ENCODE results near the gene DDX56. TPM values are rescaled to one million over a fixed set of nuclear protein-coding genes. Genes with fewer than 3 reads are reported as not detected.

DDX56 gene
- total RNA-seq, 1 experiment from 2014 or later: 154 TPM

DNA sequence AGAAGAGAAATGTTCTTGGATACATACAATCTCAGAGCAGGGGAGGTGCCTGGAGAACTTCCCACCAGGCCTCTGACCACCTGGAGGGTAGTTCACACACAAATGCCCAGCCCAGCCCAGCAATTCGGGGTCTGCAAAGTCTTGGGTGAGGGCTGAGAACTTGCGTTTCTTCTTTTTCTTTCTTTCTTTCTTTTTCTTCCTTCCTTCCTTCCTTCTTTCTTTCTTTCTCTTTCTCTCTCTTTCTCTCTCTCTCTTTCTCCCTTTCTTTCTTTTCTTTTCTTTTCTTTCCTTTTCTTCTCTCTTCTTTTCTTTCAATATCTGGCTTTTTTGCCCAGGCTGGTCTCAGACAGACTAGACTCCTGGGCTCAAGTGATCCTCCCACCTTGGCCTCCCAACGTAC lies 54.9 kb downstream of the DDX56 start:
- intact Hi-C loops (cut with micrococcal nuclease; ENCODE audit: unreplicated experiment): no loop called here
- no peak overlapping the region for H3K4me3 Mint-ChIP-seq (ENCODE audit: unreplicated experiment)
- BruUV-seq (replicated peaks): no TSS peak
- H3K4me1 Mint-ChIP-seq (ENCODE audit: low read depth, unreplicated experiment): no peaks in the 10 kb centered on the region
- TF ChIP-seq, protein P1, sequence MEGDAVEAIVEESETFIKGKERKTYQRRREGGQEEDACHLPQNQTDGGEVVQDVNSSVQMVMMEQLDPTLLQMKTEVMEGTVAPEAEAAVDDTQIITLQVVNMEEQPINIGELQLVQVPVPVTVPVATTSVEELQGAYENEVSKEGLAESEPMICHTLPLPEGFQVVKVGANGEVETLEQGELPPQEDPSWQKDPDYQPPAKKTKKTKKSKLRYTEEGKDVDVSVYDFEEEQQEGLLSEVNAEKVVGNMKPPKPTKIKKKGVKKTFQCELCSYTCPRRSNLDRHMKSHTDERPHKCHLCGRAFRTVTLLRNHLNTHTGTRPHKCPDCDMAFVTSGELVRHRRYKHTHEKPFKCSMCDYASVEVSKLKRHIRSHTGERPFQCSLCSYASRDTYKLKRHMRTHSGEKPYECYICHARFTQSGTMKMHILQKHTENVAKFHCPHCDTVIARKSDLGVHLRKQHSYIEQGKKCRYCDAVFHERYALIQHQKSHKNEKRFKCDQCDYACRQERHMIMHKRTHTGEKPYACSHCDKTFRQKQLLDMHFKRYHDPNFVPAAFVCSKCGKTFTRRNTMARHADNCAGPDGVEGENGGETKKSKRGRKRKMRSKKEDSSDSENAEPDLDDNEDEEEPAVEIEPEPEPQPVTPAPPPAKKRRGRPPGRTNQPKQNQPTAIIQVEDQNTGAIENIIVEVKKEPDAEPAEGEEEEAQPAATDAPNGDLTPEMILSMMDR (IDR thresholded peaks at IDR 0.05; ENCODE audit: insufficient read depth in 1 of 2, low read depth in 1 of 2, low read length in 1 of 2, severe bottlenecking in 1 of 2, unreplicated experiment in 1 of 2): no peak
- no peak for DNase-seq
- no peaks in the 10 kb centered on the region for H3K4me1 ChIP-seq
- ChIA-PET POLR2A (no interaction called here), CTCF (no interaction called here)
- H3K9me3 ChIP-seq: no peaks in the 10 kb centered on the region
- H3K9me3 Mint-ChIP-seq (ENCODE audit: unreplicated experiment): no peaks in the 10 kb centered on the region
- no peaks in the 10 kb centered on the region for H3K27me3 ChIP-seq (replicated peaks; ENCODE audit: control insufficient read depth, insufficient read depth, low read length)
- peaks cover 1% of the 10 kb centered on the region; the same call in 1 of the 2 replicates for H3K36me3 ChIP-seq (ENCODE audit: control insufficient read depth, insufficient read depth, low read length)
- H3K36me3 Mint-ChIP-seq (ENCODE audit: insufficient read depth, unreplicated experiment): no peaks in the 10 kb centered on the region
- no peak overlapping the region for H3K4me3 ChIP-seq (ENCODE audit: low read depth, low read length)
- no peaks in the 10 kb centered on the region for H3K27me3 Mint-ChIP-seq (ENCODE audit: insufficient read depth, unreplicated experiment)
- H3K27ac Mint-ChIP-seq (ENCODE audit: unreplicated experiment): no peak overlapping the region

DNA sequence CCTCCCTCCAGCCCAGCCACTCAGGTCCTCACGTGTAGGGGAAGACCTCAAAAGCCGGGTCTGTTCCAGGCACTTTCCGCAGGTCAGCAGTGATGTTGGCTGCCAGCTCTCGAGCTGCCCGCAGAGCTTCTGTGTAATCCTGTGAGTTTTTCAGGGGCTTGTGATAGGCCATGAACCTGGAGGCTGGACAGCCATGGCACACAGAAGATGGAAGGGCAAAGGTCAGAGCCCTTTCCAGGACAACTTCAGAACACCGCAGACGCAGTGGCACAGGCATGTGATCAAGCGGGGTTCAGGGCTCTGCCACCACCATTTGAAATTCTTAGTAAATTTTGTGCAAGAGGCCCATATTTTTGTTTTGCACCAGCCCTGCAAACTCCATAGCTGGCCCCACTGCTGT lies 56.5 kb downstream of the DDX56 start:
- Histone ChIP-seq H3K27me3 (replicated peaks; ENCODE audit: control insufficient read depth, insufficient read depth, low read length) (no peaks in the 10 kb centered on the region), H3K4me3 (ENCODE audit: low read depth, low read length) (no peak overlapping the region), H3K9me3 (no peaks in the 10 kb centered on the region), H3K36me3 (ENCODE audit: control insufficient read depth, insufficient read depth, low read length) (peaks cover 4% of the 10 kb centered on the region; the same call in 1 of the 2 replicates), H3K4me1 (no peaks in the 10 kb centered on the region)
- H3K9me3 Mint-ChIP-seq (ENCODE audit: unreplicated experiment): no peaks in the 10 kb centered on the region
- H3K36me3 Mint-ChIP-seq (ENCODE audit: insufficient read depth, unreplicated experiment): peaks cover 4% of the 10 kb centered on the region
- no TSS peak for BruUV-seq (replicated peaks)
- H3K27me3 Mint-ChIP-seq (ENCODE audit: insufficient read depth, unreplicated experiment): no peaks in the 10 kb centered on the region
- TF ChIP-seq, protein P1 (IDR thresholded peaks at IDR 0.05; ENCODE audit: insufficient read depth in 1 of 2, low read depth in 1 of 2, low read length in 1 of 2, severe bottlenecking in 1 of 2, unreplicated experiment in 1 of 2): no peak
- no peaks in the 10 kb centered on the region for H3K4me1 Mint-ChIP-seq (ENCODE audit: low read depth, unreplicated experiment)
- ChIA-PET CTCF (no interaction called here), POLR2A (no interaction called here)
- no peak overlapping the region for H3K4me3 Mint-ChIP-seq (ENCODE audit: unreplicated experiment)
- no peak overlapping the region for H3K27ac Mint-ChIP-seq (ENCODE audit: unreplicated experiment)
- no peak for DNase-seq
- intact Hi-C loops (cut with micrococcal nuclease; ENCODE audit: unreplicated experiment): no loop called here

Other genes starting within 250 kb of the DDX56 start
- gene CAMK2B, start 248.3 kb downstream of the DDX56 start, total RNA-seq (2022): not detected in 2 replicates
- 103 and 116 TPM in 2 replicates for gene NUDCD3, start 83.2 kb downstream of the DDX56 start, total RNA-seq (2022)
- 5.9 and 6.5 TPM in 2 replicates for gene NPC1L1, start 32.6 kb downstream of the DDX56 start, total RNA-seq (2022)
- 93.4 and 96.6 TPM in 2 replicates for gene TMED4, start 8.3 kb upstream of the DDX56 start, total RNA-seq (2022)
- 62.1 and 64.5 TPM in 2 replicates for gene OGDH, start 32.7 kb upstream of the DDX56 start, total RNA-seq (2022)
- 69.0 and 72.1 TPM in 2 replicates for gene ZMIZ2, start 174.9 kb upstream of the DDX56 start, total RNA-seq (2022)
- 2,104 and 2,207 TPM in 2 replicates for gene PPIA, start 222.8 kb upstream of the DDX56 start, total RNA-seq (2022)